ENCODE data around the gene TPO.

TPO gene

DNA sequence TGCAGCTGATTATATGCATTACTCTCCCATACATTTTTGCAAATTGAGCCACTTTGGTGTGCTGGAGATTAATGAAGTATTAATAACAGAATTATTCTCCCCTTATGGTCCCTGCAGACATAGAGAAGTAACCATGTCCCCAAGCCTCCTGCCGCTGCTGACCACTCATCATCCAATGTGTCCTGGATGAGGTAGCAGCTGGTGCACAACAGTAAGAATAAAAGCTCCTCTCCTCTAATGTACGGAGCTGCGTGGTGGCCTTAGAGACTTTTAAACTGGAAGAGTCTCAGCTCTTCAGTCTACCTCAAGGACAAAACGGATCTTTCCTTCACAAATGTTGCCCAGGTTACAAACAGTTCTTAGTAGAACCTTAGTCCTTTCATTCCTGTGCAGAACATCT is 37.7 kb downstream of the TPO start:
- DNase-seq (ENCODE audit: low spot score), result no peak

GRCh38 chr2:1451422-1451821 is 38.2 kb downstream of the TPO start:
- no peak for DNase-seq (ENCODE audit: low spot score)

GRCh38 chr2:1453561-1453960 is 40.3 kb downstream of the TPO start:
- no peak for DNase-seq (ENCODE audit: low spot score)

DNA sequence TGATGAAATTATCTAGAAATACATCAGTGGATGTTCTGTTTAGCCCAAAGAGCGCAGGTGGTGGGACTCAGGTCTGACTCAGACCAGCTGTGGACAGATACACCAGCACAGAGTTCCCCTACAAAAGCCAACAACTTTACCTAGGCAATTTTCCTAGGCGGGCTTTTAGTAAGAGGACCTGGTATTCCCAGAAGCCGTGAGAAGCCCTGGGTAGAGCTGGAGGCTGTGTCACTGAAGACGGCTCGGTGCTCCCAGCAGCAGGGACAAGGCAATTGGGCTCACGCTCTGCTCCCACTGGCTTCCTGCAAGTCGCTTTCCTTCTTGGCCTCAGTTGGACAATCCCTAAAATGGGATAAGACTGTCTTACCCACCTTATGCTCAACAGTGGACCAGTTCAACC is 41.1 kb downstream of the TPO start:
- DNase-seq (ENCODE audit: low spot score), result no peak

DNA sequence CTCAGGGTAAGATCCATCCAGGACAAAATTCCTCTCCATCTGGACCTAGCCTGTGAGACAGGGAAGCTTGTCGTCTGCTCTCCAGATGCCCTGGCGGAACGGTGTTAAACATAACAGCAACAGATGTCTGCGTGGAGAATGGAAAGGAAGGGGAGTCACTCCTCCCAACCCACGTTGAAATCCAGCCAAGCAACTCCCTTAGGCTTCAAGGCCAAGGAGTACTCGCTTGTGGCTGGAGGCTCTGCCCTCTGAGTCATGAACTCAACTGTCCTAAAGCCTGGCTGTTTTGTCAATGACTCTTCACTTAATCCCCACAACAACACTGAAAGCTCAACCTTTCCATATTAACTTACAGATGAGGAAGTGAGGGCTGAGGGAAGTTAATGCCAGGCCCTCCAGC is 42.2 kb downstream of the TPO start:
- DNase-seq (ENCODE audit: low spot score), result no peak

DNA sequence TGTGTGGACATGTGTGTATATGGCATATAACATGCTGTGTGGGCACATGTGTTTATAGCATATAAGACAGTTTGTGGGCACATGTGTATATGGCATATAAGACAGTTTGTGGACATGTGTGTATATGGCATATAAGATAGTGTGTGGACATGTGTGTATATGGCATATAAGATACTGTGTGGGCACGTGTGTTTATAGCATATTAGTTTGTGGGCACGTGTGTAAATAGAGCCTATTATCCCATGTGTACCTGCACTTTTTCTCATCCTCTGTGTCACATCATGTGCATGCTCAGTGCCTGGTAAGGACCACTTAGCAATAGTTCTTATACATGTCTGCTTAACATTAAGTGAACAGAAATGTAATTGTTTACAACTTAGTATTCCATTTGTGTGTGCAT is 45.2 kb downstream of the TPO start:
- no peak for DNase-seq (ENCODE audit: low spot score)

DNA sequence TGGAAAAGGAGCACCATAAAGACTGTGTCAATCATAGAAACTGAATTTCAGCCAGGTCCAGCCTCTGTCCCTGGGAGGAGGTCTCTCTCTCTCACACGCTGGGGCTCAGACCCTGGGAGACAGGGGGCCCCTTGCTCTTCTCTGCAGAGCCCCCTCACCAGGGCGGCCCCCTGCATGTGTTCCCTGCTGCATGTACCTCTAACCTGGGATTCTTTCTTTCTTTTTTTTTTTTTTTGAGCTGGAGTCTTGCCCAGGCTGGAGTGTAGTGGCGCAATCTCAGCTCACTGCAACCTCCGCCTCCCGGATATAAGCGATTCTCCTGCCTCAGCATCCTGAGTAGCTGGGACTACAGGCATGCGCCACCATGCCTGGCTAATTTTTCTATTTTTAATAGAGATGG is 46.5 kb downstream of the TPO start:
- no peak for DNase-seq (ENCODE audit: low spot score)

DNA sequence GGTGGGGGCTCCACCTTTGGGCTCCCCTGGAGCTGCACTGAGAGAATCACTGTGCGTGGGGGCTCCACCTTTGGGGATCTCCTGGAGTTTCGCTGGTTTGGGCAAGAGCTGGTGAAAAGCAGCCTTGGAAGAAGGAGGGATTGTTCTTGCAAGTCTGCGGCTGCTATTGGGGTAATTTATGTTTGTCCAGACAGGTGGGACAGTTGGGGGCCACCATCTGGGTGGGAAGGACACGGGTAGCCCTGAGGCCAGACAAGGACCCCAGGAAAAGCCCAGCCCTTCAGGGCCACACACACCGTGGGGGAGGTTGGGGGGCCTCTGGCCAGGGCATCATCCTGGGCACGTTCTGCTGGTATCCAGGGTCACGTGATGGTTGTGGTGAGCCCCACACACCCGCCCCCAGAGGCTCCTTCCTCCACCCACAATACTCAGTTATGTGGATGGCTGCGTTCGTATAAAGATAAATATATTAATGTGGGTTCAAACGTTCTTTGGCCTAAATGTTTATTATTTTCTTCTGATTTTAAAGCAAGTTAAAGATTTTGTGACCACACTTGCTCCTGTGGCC is 47.7 kb downstream of the TPO start:
- DNase-seq (ENCODE audit: low spot score), result no peak

GRCh38 chr2:1461507-1462390 is 48.5 kb downstream of the TPO start:
- DNase-seq (ENCODE audit: low spot score), result no peak

- no peak for DNase-seq (ENCODE audit: low spot score)
Observed at GRCh38 chr2:1462994-1463393, 49.7 kb downstream of the TPO start.

GRCh38 chr2:1472350-1472749 is 59.1 kb downstream of the TPO start:
- DNase-seq (ENCODE audit: low spot score), result no peak

GRCh38 chr2:1476617-1477195 is 63.4 kb downstream of the TPO start:
- DNase-seq (ENCODE audit: low spot score), result no peak

DNA sequence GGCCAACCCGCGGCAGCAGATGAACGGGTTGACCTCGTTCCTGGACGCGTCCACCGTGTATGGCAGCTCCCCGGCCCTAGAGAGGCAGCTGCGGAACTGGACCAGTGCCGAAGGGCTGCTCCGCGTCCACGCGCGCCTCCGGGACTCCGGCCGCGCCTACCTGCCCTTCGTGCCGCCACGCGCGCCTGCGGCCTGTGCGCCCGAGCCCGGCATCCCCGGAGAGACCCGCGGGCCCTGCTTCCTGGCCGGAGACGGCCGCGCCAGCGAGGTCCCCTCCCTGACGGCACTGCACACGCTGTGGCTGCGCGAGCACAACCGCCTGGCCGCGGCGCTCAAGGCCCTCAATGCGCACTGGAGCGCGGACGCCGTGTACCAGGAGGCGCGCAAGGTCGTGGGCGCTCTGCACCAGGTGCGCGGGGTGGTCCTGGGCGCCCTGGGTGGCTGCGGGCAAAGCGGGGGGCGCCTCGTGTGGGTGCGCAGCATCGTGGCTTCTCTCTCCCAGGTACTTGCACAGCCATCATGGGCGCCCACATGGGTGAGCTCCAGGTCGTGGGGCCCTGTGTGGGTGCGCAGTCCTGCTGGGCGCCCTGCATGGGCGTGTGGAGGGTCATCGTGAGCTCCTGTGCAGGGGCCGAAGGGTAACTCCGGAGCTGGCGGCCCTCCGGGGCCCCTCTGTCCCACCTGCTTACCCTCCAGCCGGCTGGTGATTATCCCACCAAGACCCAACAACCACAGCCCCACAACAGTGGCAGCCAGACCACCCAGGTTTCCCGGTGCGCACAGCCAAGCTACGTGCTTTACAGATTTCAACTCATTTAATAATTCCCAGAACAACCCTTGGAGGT is 64.2 kb downstream of the TPO start:
- DNase-seq (ENCODE audit: low spot score), result no peak

GRCh38 chr2:1478311-1479305 is 65.3 kb downstream of the TPO start:
- no peak for DNase-seq (ENCODE audit: low spot score)

DNA sequence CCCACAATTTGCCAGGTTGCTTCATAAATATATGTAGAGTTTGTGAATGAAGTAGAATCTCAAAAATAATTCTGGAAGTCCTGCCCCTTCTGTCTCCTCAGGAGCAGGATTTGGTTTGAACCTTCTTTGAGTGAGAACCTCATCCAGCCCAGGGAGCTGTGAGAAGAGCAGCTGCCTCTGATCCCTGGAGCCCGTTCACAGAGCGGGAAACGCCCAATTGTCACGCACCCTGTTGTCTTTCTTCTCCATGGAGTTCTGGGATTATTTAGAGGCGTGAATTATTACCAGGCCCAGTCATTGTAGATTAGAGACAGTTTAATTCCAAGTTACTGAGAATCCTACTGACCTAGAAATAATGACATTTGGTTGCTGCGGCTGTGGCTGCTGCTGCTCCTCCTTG is 66.1 kb downstream of the TPO start:
- DNase-seq (ENCODE audit: low spot score), result no peak

DNA sequence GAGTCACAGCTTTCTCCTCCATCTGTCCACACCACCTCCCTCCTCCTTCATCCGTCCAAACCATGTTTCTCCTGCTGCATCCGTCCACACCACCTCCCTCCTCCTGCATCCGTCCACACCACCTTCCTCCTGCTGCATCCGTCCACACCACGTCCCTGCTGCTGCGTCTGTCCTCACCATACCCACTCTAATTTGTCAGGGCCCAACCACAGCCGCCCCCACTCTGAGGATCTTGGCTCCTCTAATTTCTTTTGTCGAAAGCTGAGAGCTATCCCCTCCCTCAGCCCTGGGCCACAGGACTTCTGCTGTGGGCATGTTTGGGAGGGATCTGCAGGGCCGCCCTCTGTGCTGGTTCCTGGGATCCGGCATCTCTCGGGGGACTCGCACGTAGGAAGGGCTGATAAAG is 67.4 kb downstream of the TPO start:
- DNase-seq (ENCODE audit: low spot score), result no peak

DNA sequence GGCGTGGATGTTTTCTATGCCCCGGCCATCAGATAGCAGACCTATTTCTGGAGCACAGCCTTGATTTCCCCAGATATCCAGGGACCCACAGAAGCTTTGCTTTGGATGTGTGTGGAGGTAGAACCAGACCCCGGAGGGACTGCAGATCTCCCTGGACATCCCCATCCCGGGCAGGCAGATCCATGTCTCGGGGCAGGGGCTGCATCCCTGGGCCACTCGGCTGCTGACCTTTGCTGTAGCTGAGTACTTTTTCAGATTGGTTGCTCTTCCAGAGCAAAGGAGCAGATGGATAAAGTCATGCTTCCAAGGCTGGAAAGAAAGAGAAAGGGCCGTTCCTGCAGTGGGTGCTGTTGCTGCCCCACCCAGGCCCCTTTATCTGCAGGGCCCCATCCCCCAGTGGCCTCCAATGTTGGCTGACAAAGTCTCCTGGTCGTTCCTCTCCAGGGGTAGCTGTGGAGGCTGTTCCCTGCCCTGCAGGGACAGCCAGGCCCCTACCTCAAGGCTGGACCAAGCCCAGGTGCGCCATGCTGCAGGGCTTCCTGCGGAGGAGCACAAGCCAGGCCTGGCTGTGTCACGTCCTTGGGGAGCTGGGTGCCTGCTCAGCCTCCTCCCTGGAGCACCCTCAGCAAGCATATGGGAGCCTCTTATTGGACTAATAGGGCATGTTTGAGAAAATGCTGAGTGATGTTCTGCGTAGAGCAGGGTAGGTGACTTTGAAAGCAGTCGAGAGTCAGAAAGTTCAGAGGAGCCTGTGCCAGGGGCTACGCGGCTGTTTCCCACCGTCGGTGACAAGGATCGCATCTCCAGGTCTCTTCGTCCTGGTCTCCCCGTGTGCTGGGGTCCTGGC is 68.4 kb downstream of the TPO start:
- no peak for DNase-seq (ENCODE audit: low spot score)

GRCh38 chr2:1482253-1482675 is 69.0 kb downstream of the TPO start:
- DNase-seq (ENCODE audit: low spot score), result no peak

DNA sequence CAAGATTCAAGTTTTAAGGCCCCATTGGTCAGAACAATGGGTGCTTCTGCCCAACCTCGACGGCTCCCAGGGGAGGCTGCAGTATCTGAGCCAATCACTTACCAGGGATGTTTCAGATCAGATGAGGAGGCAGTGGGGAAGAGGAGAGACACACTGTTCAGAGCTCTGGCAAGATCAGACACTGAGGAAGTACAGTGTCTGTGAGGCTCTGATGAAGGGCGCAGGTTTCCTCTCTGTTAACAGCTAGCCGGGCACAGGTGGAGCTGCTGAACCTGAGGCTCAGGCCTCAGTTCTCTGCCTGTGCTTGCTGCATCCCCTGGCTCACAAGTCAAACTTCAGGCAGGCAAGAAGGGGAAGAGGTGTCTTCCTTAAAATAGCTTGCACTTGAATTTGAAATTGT is 69.7 kb downstream of the TPO start:
- no peak for DNase-seq (ENCODE audit: low spot score)

DNA sequence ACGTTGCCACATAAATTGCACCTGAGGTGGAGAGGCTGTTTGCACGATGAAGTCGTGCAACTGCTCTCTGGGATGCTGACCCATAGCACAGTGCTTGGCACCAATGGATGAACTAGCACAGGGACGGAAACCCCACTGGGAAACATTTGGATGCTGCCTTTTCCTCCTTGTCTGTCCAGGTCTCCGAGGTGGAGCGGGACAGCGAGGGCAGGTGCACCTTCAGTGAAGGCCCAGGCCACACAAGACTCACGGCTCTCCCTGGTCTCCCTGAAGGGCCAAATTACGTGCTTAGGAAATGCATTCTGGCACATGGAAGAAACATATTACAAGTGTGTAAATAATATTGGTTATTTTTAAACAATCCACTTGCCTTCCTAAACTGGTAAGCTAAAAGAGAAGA is 70.3 kb downstream of the TPO start:
- DNase-seq (ENCODE audit: low spot score), result no peak

All from germinal center (tissue), 1 donor.